Mesothelial cell of epicardium (in vitro differentiated cells): ENCODE measurements around the gene SLC6A8. TPM values are rescaled to one million over a fixed set of nuclear protein-coding genes. Genes with fewer than 3 reads are reported as not detected.
"Not testable (repeated sequence)": the region's sequence is repeated elsewhere in the genome, so short reads cannot be mapped to it uniquely, and the experiment has no call there.

Experiments used
- DNase-seq, 2 experiments: peaks; one replicate each; pipeline ENCODE4 v3.0.0; 2021; ENCODE audit warnings: low spot score in 2 of 2; ENCODE audit not compliant: unreplicated experiment in 2 of 2
- H3K27ac Mint-ChIP-seq: 2 replicates; pipeline ENCODE4 v1.8.0; 2021; ENCODE audit warnings: mixed read lengths
- H3K27me3 Mint-ChIP-seq: 2 replicates; pipeline ENCODE4 v1.8.0; 2021; ENCODE audit warnings: low read depth, mixed read lengths
- H3K36me3 Mint-ChIP-seq: 2 replicates; pipeline ENCODE4 v1.8.0; 2021; ENCODE audit warnings: mixed read lengths
- H3K4me1 Mint-ChIP-seq: 2 replicates; pipeline ENCODE4 v1.8.0; 2021; ENCODE audit warnings: mixed read lengths
- H3K4me3 Mint-ChIP-seq: 2 replicates; pipeline ENCODE4 v1.8.0; 2021; ENCODE audit warnings: mild to moderate bottlenecking, moderate library complexity, mixed read lengths
- H3K9me3 Mint-ChIP-seq: 2 replicates; pipeline ENCODE4 v1.8.0; 2021; ENCODE audit warnings: mixed read lengths
- CTCF ChIP-seq: fragments of 200-600 bp; sonication (generic); IDR thresholded peaks from one replicate; pipeline ENCODE4 v1.5.0; 2021; ENCODE audit warnings: antibody characterized with exemption; ENCODE audit not compliant: unreplicated experiment
- total RNA-seq: library from RNA; stranded (reverse); gene quantifications from 3 replicates; pipeline ENCODE4 v1.2.1, GENCODE V29; 2021

SLC6A8 gene
- total RNA-seq, 1 donor from 2014 or later: 65.6 TPM

DNA sequence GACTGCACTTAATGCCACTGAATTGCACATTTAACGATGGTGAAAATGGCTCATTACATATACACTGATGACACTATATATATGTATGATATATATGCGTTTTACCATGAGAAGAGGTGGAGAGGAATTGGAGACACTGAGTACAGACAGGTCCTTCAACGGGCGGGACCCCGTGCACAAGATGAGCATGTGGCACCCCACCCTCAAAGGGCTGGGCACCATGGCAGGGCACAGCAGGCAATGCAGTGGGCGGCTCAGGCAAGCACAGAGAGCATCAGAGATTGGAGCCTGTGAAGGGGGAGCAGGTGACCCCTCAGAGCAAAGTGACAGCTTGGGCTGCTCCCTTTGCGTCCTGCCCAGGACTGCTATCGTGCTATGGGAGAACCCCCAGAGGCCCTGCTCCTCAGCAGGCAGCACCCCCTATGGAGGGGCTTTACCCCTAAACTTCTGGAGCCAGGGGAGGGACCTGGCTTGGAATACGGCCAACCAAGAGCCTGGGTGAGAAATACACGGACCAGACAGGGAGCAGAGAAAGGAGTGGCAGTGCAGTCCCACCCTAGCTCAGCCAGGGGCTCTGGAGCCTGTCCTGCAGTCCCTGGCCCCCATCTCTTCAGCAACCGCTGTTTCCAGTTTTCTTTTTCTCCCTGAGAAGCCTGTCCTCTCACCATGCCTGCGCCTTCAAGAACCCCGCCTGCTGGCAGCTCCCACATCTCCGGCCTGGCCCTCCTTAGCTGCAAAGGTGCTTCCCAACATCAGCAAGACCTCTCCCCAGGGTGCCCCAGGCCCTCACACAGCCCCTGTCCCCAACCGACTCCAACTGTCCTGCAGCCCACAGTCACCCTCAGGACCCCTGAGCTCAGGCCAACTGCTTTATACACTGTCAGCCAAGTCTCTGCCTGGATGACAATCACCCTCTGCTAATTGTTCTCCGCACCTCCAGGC lies 10.5 kb downstream of the SLC6A8 start:
- H3K9me3 Mint-ChIP-seq: peaks cover 7% of the 10 kb centered on the region
- DNase-seq: no peak
- H3K27me3 Mint-ChIP-seq: no peaks in the 10 kb centered on the region
- no peak overlapping the region for H3K27ac Mint-ChIP-seq
- TF ChIP-seq CTCF: no peak
- H3K36me3 Mint-ChIP-seq: peaks cover 10% of the 10 kb centered on the region
- no peak overlapping the region for H3K4me3 Mint-ChIP-seq
- no peaks in the 10 kb centered on the region for H3K4me1 Mint-ChIP-seq

DNA sequence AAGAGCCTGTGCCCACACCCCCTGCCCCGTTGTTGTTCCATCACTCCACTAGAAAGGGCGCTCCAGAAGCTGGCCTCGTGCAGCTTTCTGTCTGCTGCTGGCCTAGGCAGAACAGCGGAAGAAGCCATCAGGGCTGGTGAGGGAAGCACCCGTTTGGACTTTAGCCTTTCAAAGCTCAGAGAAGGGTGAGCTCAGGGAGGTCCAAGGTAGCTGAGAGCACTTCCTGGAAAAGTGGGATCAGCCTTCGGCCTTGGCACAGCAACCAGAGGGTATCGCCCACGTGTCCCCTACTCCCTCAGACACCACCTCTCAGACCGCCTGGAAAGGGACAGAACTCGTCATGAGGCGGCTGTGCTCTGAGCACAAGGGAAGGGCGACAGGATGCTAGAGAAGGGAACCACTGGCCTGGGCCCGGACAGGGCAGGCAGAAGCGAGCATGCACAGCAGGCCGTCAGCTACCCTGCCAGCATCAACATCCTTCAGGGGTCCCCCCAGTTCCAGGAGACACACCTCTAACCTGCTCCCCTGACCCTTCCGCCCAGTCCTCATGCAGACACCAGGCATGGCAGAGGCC lies 11.6 kb downstream of the SLC6A8 start:
- H3K4me3 Mint-ChIP-seq, DNase-seq, H3K36me3 Mint-ChIP-seq, H3K9me3 Mint-ChIP-seq, H3K27ac Mint-ChIP-seq, H3K4me1 Mint-ChIP-seq, H3K27me3 Mint-ChIP-seq: not testable (repeated sequence)

DNA sequence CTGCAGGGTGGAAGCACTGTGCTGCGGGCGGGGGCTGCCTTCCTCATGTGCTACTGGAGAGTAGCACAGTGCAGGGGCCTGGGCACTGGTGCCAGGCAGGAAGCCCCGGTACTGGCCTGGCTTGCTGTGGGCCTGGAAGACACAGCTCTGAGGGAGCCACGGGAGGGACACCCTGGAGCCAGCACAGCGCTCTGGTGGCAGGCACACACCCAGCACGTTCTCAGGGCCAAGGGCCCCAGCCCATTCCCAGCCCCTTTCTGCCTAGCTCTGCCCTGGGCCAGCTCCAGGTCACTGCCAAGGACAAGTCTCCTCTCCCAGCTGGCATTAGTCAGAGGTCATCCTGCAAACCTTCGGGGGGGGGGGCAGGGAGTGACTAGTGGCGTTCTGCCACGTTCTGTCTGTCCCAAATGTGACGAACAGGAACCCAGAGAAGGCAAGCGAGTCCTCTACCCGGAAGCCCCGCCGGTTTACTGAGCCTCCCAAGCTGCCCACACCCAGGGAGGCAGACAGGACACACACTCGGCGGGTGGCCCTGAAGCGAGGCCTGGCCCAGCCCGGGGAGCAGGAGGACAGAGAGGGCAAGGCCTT lies 12.2 kb downstream of the SLC6A8 start:
- not testable (repeated sequence) for DNase-seq, H3K9me3 Mint-ChIP-seq, H3K4me1 Mint-ChIP-seq, H3K27ac Mint-ChIP-seq, H3K4me3 Mint-ChIP-seq, H3K27me3 Mint-ChIP-seq, H3K36me3 Mint-ChIP-seq

DNA sequence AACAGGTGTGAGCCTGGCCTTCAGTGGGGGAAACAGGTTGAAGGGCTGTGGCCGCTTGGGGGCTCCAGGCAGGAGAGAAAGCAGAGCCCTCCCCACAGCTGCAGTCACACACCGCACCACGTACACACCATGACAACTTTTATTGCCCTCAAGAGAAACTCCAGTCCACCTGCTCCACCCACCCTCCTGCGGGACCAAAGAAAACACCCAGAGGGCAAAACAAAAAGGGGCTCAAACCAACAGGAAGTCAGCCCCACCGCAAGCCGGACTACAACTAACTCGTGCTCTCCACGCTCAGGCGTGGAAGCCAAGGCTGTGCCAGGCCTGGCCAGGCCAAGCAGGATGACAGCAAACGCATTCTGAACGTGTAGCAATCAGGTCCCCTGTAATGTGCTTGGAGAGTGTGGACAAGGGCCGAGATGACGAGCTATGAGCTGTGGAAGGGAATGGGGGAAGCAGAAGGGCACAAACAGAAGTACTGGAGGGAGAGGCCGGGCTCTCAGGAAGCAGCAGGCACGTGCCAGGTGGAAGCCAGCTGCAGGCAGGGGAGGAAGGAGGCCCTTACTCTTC lies 12.7 kb downstream of the SLC6A8 start:
- Mint-ChIP-seq H3K9me3 (peaks cover 7% of the 10 kb centered on the region), H3K4me1 (no peaks in the 10 kb centered on the region), H3K4me3 (no peak overlapping the region), H3K27ac (no peak overlapping the region), H3K36me3 (peaks cover 10% of the 10 kb centered on the region), H3K27me3 (no peaks in the 10 kb centered on the region)
- no peak for TF ChIP-seq CTCF
- no peak for DNase-seq

- Mint-ChIP-seq H3K27ac (no peak overlapping the region), H3K4me3 (no peak overlapping the region), H3K4me1 (no peaks in the 10 kb centered on the region), H3K27me3 (no peaks in the 10 kb centered on the region), H3K36me3 (peaks cover 10% of the 10 kb centered on the region), H3K9me3 (peaks cover 7% of the 10 kb centered on the region)
- TF ChIP-seq CTCF: no peak
- DNase-seq: no peak
Observed at GRCh38 chrX:153700967-153701366, 13.2 kb downstream of the SLC6A8 start.

GRCh38 chrX:153701706-153702105 lies 14.0 kb downstream of the SLC6A8 start:
- TF ChIP-seq CTCF: no peak
- Mint-ChIP-seq H3K4me3 (no peak overlapping the region), H3K36me3 (peaks cover 10% of the 10 kb centered on the region), H3K9me3 (peaks cover 7% of the 10 kb centered on the region), H3K4me1 (no peaks in the 10 kb centered on the region), H3K27ac (no peak overlapping the region), H3K27me3 (no peaks in the 10 kb centered on the region)
- DNase-seq: no peak
